Transverse colon (tissue), 4 donors: ENCODE results near the gene GOLGA1. TPM values are rescaled to one million over a fixed set of nuclear protein-coding genes. Genes with fewer than 3 reads are reported as not detected.
"Not testable (repeated sequence)": the region's sequence is repeated elsewhere in the genome, so short reads cannot be mapped to it uniquely, and the experiment has no call there.

ENCODE experiments used
- DNase-seq: peaks from one replicate; pipeline ENCODE4 v3.0.0-alpha.2; 2019
- H3K27ac ChIP-seq, 4 donors: fragments of 200-600 bp; sonication (generic); 2 replicates each; pipeline ENCODE4 v1.5.1; 2016 to 2018; ENCODE audit warnings: inconsistent platforms in 4 of 4
- H3K27me3 ChIP-seq: fragments of 200-600 bp; sonication (generic); 2 replicates; pipeline ENCODE4 v1.5.1; 2017; ENCODE audit warnings: inconsistent platforms
- H3K36me3 ChIP-seq, 4 donors: fragments of 200-600 bp; sonication (generic); 2 replicates each; pipeline ENCODE4 v1.5.1; 2017 to 2019; ENCODE audit warnings: inconsistent platforms in 4 of 4
- H3K4me1 ChIP-seq, 4 donors: fragments of 200-600 bp; sonication (generic); 2 replicates each; pipeline ENCODE4 v1.5.1; 2017 to 2020; ENCODE audit warnings: inconsistent platforms in 4 of 4
- H3K4me3 ChIP-seq, 4 donors: fragments of 200-600 bp; sonication (generic); 1 replicate in 1 of 4; 2 replicates in 3 of 4; pipeline versions ENCODE4 v1.5.1 to v1.6.1; 2017 to 2019; ENCODE audit warnings: inconsistent platforms in 4 of 4
- H3K9me3 ChIP-seq, 2 donors: fragments of 200-600 bp; sonication (generic); 2 replicates each; pipeline ENCODE4 v1.5.1; 2017 to 2019; ENCODE audit warnings: inconsistent platforms in 2 of 2
- EP300 ChIP-seq: sonication (generic); formaldehyde crosslinking; IDR thresholded peaks from one replicate; pipeline ENCODE4 v1.6.1; 2017; ENCODE audit warnings: antibody characterized with exemption, low read depth
- POLR2A ChIP-seq: fragments of 450-650 bp; IDR thresholded peaks from one replicate; pipeline ENCODE4 v1.6.1; 2016; ENCODE audit warnings: antibody characterized with exemption, mild to moderate bottlenecking, moderate library complexity
- POLR2AphosphoS5 ChIP-seq, 3 donors: sonication (generic); formaldehyde crosslinking; IDR thresholded peaks; one replicate each; pipeline ENCODE4 v1.6.1; 2016; ENCODE audit warnings: antibody characterized with exemption in 3 of 3
- WGBS, 2 donors: methylation state at CpG; one replicate each; pipeline ENCODE4 v1.1.5; 2018; ENCODE audit warnings: low coverage in 1 of 2; 5-methylcytosine and 5-hydroxymethylcytosine counted together
- in situ Hi-C, 4 donors: fragments of 200-750 bp; cut with MboI; loops; one replicate each; pipeline versions ENCODE4 v1.15.0 to v1.15.1; 2017; ENCODE audit warnings: low sequenced_read_pairs in 3 of 4, low pct_ligation_motif_present in 1 of 4, low pct_unique_long_range_greater_than_20kb in 1 of 4
- intact Hi-C: fragments of 100-400 bp; cut with DNase I; formaldehyde crosslinking; loops from one replicate; pipeline ENCODE4 v1.15.1; 2023; ENCODE audit warnings: low total_unique reads
- total RNA-seq, 4 donors: library from RNA; depleted of rRNA; stranded (reverse); fragments of >200 nt; gene quantifications; one replicate each; pipeline ENCODE4 v1.1.0, GENCODE V29; 2016
- TF ChIP-seq, protein P1 (sequence below), 5 experiments: fragments of 200-600 bp in 3 of 5; fragments of 450-650 bp in 2 of 5; sonication (generic) in 3 of 5; IDR thresholded peaks; 1 replicate in 2 of 5; 2 replicates in 3 of 5; pipeline ENCODE4 v1.5.1; 2016 to 2017; ENCODE audit warnings: antibody characterized with exemption in 5 of 5, inconsistent platforms in 3 of 5, mild to moderate bottlenecking in 2 of 5, moderate library complexity in 1 of 5

GOLGA1 gene
- total RNA-seq, 4 donors from 2014 or later = 24.3 to 144 (median 30.1) TPM

DNA sequence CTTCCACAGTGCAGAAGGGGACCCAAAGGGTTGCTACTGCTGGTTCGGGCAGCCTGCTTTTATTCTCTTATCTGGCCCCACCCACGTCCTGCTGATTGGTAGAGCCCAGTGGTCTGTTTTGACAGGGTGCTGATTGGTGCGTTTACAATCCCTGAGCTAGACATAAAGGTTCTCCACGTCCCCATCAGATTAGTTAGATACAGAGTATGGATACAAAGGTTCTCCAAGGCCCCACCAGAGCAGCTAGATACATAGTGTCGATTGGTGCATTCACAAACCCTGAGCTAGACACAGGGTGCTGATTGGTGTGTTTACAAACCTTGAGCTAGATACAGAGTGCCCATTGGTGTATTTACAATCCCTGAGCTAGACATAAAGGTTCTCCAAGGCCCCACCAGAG, 102.8 kb downstream of the GOLGA1 start:
- in situ Hi-C loops, H3K27me3 ChIP-seq, H3K27ac ChIP-seq, H3K4me3 ChIP-seq, H3K9me3 ChIP-seq, intact Hi-C loops, H3K36me3 ChIP-seq, DNase-seq: not testable (repeated sequence)
- H3K4me1 ChIP-seq = peaks cover 9 to 13% (median 12%) of the 10 kb centered on the region in 4 donors
- WGBS, 2 donors = 66% methylated on average over 5 of the region's 5 CpGs; no CpG with 5 or more reads in 1 of the 2 donors

DNA sequence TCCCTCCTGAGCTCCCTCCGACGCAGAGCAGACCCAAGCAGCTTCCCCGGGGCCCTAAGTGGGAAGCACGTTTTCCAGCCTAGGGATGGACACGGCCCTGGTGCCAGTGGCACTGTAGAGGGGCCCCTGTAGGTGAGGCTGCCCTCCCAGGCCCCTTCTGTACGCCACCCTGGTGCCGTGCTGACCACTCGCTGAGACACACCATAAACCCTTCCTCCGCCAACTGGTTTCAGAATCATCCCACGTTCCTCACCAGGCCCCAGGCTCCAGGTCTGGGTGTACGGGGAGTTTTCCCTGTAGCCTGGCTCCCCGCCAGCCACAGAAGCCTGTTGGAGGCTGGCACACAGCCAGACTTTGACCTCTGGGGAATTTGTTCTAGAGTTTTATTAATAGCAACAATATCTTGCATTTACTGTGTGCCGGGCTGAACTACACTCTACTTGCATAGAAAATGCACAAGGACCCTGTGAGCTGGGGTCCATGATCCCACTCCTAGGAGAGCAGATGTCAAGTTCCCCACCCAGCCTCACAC, 105.8 kb downstream of the GOLGA1 start:
- in situ Hi-C loops = no loop called here
- Histone ChIP-seq H3K4me3 (no peak overlapping the region), H3K27me3 (no peaks in the 10 kb centered on the region), H3K27ac (peak overlapping the region in 3 of 4 donors; percentile 40 to 48 (median 42)), H3K36me3 (no peaks in the 10 kb centered on the region), H3K9me3 (no peaks in the 10 kb centered on the region), H3K4me1 (peaks cover 12 to 23% (median 17%) of the 10 kb centered on the region in 4 donors)
- peak; percentile 64 for DNase-seq
- TF ChIP-seq EP300 (no peak), POLR2AphosphoS5 (IDR thresholded peaks at IDR 0.05) (no peak), POLR2A (no peak)
- TF ChIP-seq, protein P1, sequence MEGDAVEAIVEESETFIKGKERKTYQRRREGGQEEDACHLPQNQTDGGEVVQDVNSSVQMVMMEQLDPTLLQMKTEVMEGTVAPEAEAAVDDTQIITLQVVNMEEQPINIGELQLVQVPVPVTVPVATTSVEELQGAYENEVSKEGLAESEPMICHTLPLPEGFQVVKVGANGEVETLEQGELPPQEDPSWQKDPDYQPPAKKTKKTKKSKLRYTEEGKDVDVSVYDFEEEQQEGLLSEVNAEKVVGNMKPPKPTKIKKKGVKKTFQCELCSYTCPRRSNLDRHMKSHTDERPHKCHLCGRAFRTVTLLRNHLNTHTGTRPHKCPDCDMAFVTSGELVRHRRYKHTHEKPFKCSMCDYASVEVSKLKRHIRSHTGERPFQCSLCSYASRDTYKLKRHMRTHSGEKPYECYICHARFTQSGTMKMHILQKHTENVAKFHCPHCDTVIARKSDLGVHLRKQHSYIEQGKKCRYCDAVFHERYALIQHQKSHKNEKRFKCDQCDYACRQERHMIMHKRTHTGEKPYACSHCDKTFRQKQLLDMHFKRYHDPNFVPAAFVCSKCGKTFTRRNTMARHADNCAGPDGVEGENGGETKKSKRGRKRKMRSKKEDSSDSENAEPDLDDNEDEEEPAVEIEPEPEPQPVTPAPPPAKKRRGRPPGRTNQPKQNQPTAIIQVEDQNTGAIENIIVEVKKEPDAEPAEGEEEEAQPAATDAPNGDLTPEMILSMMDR (IDR thresholded peaks at IDR 0.05) = no peak
- intact Hi-C loops = no loop called here
- 46 to 60% methylated on average over 4 to 13 of the region's 13 CpGs for WGBS, 2 donors

DNA sequence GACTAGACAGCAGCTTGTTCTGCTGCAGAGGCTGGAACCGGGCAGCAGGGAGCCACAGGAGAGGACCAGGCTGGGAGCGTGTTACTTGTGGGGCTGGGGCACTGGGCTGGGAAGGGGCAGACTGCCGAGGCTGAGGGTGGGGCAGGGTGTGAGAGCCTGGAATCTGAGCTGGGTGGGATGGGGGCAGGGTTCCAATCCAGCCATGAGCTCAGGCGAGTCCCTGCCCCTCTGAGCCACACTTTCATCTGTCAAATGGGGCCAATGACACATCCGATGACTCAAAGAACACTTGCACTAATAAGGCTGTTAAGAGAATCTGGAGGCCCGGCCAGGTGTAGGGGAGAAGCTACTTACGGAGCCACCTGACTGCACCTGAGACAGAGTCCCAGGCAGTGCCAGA, 106.3 kb downstream of the GOLGA1 start:
- H3K4me1 ChIP-seq = peaks cover 12 to 23% (median 17%) of the 10 kb centered on the region in 4 donors
- H3K36me3 ChIP-seq = no peaks in the 10 kb centered on the region
- no peak overlapping the region for H3K4me3 ChIP-seq
- peak overlapping the region in 3 of 4 donors; percentile 40 to 43 (median 42) for H3K27ac ChIP-seq
- intact Hi-C loops = no loop called here
- no peak for DNase-seq
- in situ Hi-C loops = no loop called here
- 47% methylated on average over 6 of the region's 7 CpGs; no CpG with 5 or more reads in 1 of the 2 donors for WGBS, 2 donors
- no peaks in the 10 kb centered on the region for H3K9me3 ChIP-seq
- TF ChIP-seq, protein P1 (IDR thresholded peaks at IDR 0.05) = no peak
- TF ChIP-seq POLR2AphosphoS5 (IDR thresholded peaks at IDR 0.05) (no peak), EP300 (no peak), POLR2A (no peak)
- H3K27me3 ChIP-seq = no peaks in the 10 kb centered on the region

DNA sequence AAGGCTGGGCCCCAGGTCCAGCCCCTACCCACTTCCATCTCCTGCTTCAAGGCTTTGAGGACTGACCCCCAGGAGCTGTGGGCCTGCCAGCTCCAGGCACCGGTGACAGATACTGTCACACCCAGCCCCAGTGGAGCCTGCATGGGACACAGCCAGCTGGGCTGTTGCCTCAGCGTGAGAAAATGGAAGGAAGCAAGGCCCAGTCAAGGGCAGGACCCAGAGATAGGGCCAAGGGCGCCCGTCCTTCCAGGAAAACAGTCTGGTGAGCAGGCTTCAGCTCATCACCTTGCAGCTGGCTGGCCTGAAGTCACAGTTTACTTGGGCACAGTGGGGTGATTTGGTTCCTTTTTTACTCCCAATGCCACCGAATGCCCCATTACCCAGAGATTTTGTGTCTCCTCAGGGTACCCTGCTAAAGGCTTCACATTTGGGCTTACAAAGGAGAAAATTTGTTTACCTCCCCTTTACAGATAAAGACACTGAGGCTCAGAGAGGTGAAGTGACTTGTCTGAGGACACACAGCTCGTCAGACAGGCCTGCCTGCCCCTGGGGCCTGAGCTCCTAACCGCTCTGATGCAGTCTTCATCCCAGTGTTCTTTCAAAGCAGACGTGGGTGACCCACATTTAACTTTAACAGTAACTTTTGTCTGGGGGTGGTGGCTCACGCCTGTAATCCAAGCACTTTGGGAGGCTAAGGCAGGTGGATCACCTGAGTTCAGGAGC, 109.1 kb downstream of the GOLGA1 start:
- no peak for TF ChIP-seq POLR2AphosphoS5 (IDR thresholded peaks at IDR 0.05)
- Histone ChIP-seq H3K27me3 (no peaks in the 10 kb centered on the region), H3K9me3 (no peaks in the 10 kb centered on the region), H3K27ac (peak overlapping the region; percentile 63 to 84 (median 72)), H3K4me1 (peaks cover 12 to 23% (median 17%) of the 10 kb centered on the region in 4 donors), H3K36me3 (no peaks in the 10 kb centered on the region), H3K4me3 (no peak overlapping the region)
- intact Hi-C loops = no loop called here
- 78% methylated on average over 9 of the region's 9 CpGs; no CpG with 5 or more reads in 1 of the 2 donors for WGBS, 2 donors
- in situ Hi-C loops = no loop called here
- no peak for DNase-seq

DNA sequence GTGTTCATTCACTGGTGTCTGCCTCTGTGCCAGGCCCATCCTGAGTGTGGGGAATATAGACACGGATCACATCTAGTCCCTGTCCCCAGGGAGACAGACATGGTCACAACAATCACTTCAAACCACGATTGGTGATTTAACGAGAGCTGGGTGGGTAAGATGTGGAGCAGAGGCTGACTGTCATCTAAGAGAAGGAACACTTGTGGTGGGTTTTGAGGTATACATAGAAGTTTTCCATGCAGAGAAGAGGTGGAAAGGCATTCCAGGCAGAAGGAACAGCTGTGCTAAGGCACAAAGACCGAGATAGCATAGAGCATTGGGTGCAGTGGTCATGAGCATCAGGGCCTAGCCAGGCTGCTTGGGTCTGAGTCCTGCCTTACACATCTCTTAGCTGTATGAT, 110.3 kb downstream of the GOLGA1 start:
- TF ChIP-seq, protein P1 (IDR thresholded peaks at IDR 0.05) = no peak
- TF ChIP-seq POLR2A = no peak
- TF ChIP-seq EP300 = no peak
- no peak for TF ChIP-seq POLR2AphosphoS5 (IDR thresholded peaks at IDR 0.05)

More for the DNA sequence above, 110.3 kb downstream of the GOLGA1 start:
- no peaks in the 10 kb centered on the region for H3K9me3 ChIP-seq
- 76% methylated on average over 4 of the region's 4 CpGs; no CpG with 5 or more reads in 1 of the 2 donors for WGBS, 2 donors
- no peaks in the 10 kb centered on the region for H3K36me3 ChIP-seq
- DNase-seq = no peak
- H3K27me3 ChIP-seq = no peaks in the 10 kb centered on the region
- in situ Hi-C loops = no loop called here
- no peak overlapping the region for H3K27ac ChIP-seq
- no peak overlapping the region for H3K4me3 ChIP-seq
- H3K4me1 ChIP-seq = peaks cover 12 to 23% (median 17%) of the 10 kb centered on the region in 4 donors
- intact Hi-C loops = no loop called here
